Parathyroid adenoma (tissue), 2 donors: ENCODE data around the gene STMN3.

Experiments
- H2AFZ ChIP-seq: fragments of 300-600 bp; sonication (generic); one replicate; pipeline ENCODE4 v1.7.0; 2017; ENCODE audit warnings: antibody characterized with exemption, mild to moderate bottlenecking
- H3K27ac ChIP-seq: fragments of 300-600 bp; sonication (generic); one replicate; pipeline ENCODE4 v1.7.0; 2017
- H3K27me3 ChIP-seq: fragments of 300-600 bp; sonication (generic); one replicate; pipeline ENCODE4 v1.7.0; 2017; ENCODE audit warnings: low read length; ENCODE audit not compliant: control insufficient read depth, insufficient read depth
- H3K36me3 ChIP-seq: fragments of 300-600 bp; sonication (generic); one replicate; pipeline ENCODE4 v1.7.0; 2017; ENCODE audit warnings: low read length; ENCODE audit not compliant: control insufficient read depth, insufficient read depth
- H3K4me1 ChIP-seq: fragments of 300-600 bp; sonication (generic); one replicate; pipeline ENCODE4 v1.7.0; 2017; ENCODE audit warnings: control low read depth
- H3K4me2 ChIP-seq: fragments of 300-600 bp; sonication (generic); one replicate; pipeline ENCODE4 v1.7.0; 2017; ENCODE audit warnings: low read length
- H3K4me3 ChIP-seq: fragments of 300-600 bp; sonication (generic); one replicate; pipeline ENCODE4 v1.7.0; 2017; ENCODE audit warnings: low read depth, low read length
- H3K79me2 ChIP-seq: fragments of 300-600 bp; sonication (generic); one replicate; pipeline ENCODE4 v1.7.0; 2017; ENCODE audit warnings: control low read depth
- H3K9ac ChIP-seq: fragments of 300-600 bp; sonication (generic); one replicate; pipeline ENCODE4 v1.7.0; 2017; ENCODE audit warnings: mild to moderate bottlenecking
- H3K9me3 ChIP-seq: fragments of 300-600 bp; sonication (generic); one replicate; pipeline ENCODE4 v1.7.0; 2017; ENCODE audit warnings: low read length; ENCODE audit not compliant: control insufficient read depth
- TF ChIP-seq, protein P1 (sequence below): fragments of 300-600 bp; sonication (generic); IDR thresholded peaks from one replicate; pipeline ENCODE4 v1.7.0; 2017; ENCODE audit warnings: antibody characterized with exemption, mild to moderate bottlenecking
- donor health status: primary hyperparathyroidism.

The STMN3 gene

DNA sequence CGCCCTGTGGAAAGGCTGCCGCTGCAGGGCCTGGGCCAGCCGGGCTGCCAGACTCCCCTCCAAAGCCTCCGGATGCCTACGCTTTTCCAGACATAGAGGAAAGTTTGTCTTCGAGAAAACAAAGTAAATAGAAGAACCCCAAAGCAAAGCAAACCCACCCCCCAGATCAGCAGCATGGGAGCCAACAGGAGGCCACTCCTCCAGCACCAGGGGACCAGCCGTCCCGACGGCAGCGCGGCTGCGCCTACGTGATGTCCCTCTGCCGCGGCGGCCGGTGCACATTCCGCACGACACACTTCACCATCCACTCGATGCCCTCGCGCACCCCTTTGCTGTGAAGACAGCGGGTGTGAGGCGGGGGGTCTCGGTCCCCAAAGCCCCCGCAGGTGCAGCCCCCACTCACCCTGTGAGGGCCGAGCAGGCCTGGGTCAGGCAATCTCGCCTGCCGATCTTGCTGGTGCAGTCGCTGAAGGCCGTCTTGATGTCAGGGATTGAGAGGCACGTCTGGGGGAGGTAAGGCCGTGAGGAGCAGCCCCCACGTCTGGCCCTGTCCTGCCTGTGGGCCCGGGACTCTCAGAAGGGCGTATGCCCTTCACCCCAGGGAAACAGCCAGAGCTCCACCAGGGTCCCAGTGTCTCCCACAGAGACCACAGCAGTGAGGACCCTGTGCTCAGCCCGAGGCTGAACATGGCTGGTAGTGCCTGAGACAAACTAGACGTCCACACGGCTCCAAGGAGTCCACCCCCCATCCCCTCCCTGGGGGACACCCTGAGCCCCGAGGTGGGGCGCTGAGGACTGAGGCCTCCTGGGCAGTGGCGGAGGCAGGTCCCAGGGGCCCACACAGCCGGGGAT, 47.2 kb upstream of the STMN3 start:
- Histone ChIP-seq H3K27ac (no peak overlapping the region), H3K4me2 (no peak overlapping the region), H3K4me3 (no peak overlapping the region), H3K9me3 (no peaks in the 10 kb centered on the region), H2AFZ (no peak overlapping the region), H3K27me3 (no peaks in the 10 kb centered on the region), H3K9ac (no peak overlapping the region), H3K79me2 (peaks cover 48% of the 10 kb centered on the region), H3K36me3 (no peaks in the 10 kb centered on the region), H3K4me1 (no peaks in the 10 kb centered on the region)
- TF ChIP-seq, protein P1, sequence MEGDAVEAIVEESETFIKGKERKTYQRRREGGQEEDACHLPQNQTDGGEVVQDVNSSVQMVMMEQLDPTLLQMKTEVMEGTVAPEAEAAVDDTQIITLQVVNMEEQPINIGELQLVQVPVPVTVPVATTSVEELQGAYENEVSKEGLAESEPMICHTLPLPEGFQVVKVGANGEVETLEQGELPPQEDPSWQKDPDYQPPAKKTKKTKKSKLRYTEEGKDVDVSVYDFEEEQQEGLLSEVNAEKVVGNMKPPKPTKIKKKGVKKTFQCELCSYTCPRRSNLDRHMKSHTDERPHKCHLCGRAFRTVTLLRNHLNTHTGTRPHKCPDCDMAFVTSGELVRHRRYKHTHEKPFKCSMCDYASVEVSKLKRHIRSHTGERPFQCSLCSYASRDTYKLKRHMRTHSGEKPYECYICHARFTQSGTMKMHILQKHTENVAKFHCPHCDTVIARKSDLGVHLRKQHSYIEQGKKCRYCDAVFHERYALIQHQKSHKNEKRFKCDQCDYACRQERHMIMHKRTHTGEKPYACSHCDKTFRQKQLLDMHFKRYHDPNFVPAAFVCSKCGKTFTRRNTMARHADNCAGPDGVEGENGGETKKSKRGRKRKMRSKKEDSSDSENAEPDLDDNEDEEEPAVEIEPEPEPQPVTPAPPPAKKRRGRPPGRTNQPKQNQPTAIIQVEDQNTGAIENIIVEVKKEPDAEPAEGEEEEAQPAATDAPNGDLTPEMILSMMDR, result no peak

DNA sequence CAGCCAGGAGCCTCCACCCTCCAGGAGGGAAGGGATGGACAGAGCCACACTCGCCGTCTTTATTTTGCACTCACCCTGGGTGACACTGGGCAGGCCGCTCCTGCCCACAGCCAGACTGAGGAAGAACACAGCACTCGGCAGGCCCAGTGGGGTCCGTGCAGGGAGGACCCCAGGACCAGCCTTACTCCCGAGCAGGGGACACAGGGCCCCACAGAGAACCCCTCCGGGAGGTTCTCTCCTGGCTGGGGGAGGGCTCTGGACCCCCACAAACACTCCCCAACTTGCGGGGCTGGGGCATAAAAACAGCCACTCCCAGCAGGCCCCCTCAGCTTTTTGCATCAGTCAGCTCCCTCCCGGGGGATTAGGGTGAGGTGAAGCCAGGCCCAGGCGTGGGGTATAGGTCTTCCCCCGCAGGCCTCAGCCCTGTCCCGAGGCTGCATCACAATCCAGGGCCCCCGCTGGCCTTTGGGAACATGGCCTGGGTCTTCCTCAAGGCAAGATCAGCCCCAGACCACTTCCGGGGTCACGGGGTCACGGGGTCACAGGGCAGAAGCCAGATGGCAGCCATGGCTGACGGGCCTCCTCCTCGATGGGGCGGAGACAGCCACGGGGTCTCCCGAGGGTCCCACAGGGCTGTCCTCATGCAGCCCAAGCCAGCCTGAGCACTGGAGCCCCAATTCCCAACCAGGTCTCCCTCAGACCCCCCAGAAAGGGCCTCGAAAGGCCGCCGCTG, 46.4 kb upstream of the STMN3 start:
- Histone ChIP-seq H3K27me3 (no peaks in the 10 kb centered on the region), H2AFZ (no peak overlapping the region), H3K9ac (no peak overlapping the region), H3K9me3 (no peaks in the 10 kb centered on the region), H3K4me2 (no peak overlapping the region), H3K79me2 (peaks cover 48% of the 10 kb centered on the region), H3K4me3 (no peak overlapping the region), H3K4me1 (no peaks in the 10 kb centered on the region), H3K36me3 (no peaks in the 10 kb centered on the region), H3K27ac (no peak overlapping the region)
- TF ChIP-seq, protein P1, result no peak

DNA sequence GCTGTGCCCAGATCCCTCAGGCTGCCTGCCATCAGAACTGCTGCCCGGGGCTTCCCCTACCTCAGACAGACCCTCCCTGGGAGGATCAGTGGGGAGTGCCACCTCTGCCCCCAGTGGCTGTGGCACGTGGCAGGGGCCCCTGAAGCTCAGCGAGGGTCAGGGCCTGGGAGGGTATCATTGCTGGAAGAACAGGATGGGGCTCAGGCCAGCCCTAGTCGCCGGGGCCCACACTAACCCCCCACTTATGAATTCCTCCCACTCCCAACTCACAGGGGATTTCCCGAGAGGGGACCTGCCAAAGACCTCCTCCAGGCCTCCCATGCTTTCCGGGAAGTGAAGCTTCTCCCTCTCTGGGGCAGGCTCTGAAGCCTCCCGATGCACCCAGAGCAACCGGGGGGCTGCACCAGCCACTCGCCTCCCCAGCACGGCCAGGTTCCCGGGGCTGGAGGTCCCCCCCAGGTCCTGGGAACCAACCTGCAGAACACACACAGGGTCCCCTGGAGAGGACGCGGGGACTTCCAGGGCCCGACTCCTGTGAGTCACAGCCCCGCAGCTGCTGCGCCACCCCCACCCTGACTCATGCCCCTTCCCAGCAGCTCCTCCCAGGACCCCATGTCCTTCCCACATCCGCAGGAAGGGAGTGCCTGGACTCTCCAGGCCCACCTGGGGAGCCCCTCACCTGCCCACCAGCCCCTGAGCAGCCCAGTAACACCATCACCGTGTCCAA, 45.7 kb upstream of the STMN3 start:
- H3K9me3 ChIP-seq, result no peaks in the 10 kb centered on the region
- no peaks in the 10 kb centered on the region for H3K27me3 ChIP-seq
- H2AFZ ChIP-seq, result no peak overlapping the region
- peaks cover 48% of the 10 kb centered on the region for H3K79me2 ChIP-seq
- H3K4me2 ChIP-seq, result no peak overlapping the region
- H3K36me3 ChIP-seq, result no peaks in the 10 kb centered on the region
- H3K9ac ChIP-seq, result no peak overlapping the region
- no peak overlapping the region for H3K27ac ChIP-seq
- TF ChIP-seq, protein P1, result no peak
- no peaks in the 10 kb centered on the region for H3K4me1 ChIP-seq
- H3K4me3 ChIP-seq, result no peak overlapping the region

DNA sequence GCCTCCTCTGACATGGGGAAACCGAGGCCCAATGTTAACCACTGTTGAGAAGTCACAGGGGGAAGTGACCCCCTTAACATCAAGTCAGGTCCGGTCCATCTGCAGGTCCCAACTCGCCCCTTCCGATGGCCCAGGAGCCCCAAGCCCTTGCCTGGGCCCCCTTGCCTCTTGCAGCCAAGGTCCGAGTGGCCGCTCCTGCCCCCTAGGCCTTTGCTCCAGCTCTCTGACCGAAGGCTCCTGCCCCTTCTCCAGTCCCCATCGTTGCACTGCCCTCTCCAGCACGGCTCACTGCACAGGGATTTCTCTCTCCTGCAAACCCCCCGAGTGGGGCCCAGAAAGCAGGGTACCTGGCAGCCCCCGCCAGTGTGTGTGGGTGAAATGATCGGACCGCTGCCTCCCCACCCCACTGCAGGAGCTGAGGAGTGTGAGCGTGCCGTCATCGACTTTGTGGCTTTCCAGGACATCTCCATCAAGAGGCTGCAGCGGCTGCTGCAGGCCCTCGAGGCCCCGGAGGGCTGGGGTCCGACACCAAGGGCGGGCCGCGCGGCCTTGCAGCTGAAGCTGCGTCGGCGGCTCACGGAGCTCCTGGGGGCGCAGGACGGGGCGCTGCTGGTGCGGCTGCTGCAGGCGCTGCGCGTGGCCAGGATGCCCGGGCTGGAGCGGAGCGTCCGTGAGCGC, 44.8 kb upstream of the STMN3 start:
- Histone ChIP-seq H3K4me1 (no peaks in the 10 kb centered on the region), H3K79me2 (peaks cover 41% of the 10 kb centered on the region), H3K9ac (no peak overlapping the region), H3K36me3 (no peaks in the 10 kb centered on the region), H3K27ac (no peak overlapping the region), H3K27me3 (no peaks in the 10 kb centered on the region), H3K9me3 (no peaks in the 10 kb centered on the region), H3K4me2 (no peak overlapping the region), H3K4me3 (no peak overlapping the region), H2AFZ (no peak overlapping the region)
- TF ChIP-seq, protein P1, result no peak
